KMS-11 (cell line): ENCODE measurements around the gene UBE2D3.

ENCODE experiments used
- H2AFZ ChIP-seq: fragments of 200-600 bp; sonication (generic); 2 replicates; pipeline ENCODE4 v1.6.1; 2016; ENCODE audit warnings: antibody characterized with exemption, mixed run types, low read depth
- H3K27ac ChIP-seq: fragments of 200-600 bp; sonication (generic); 2 replicates; pipeline ENCODE4 v1.6.1; 2016; ENCODE audit warnings: mild to moderate bottlenecking, mixed run types
- H3K27me3 ChIP-seq: fragments of 200-600 bp; sonication (generic); 2 replicates; pipeline ENCODE4 v1.6.1; 2017; ENCODE audit warnings: mild to moderate bottlenecking, low read depth, mixed run types, moderate library complexity; ENCODE audit not compliant: insufficient read depth
- H3K36me3 ChIP-seq: fragments of 200-600 bp; sonication (generic); 2 replicates; pipeline ENCODE4 v1.6.1; 2017; ENCODE audit warnings: mild to moderate bottlenecking, mixed run types; ENCODE audit not compliant: insufficient read depth
- H3K4me1 ChIP-seq: fragments of 200-600 bp; sonication (generic); 2 replicates; pipeline ENCODE4 v1.6.1; 2016; ENCODE audit warnings: mild to moderate bottlenecking, low read depth, mixed run types; ENCODE audit not compliant: poor library complexity, severe bottlenecking
- H3K4me2 ChIP-seq: fragments of 200-600 bp; sonication (generic); 2 replicates; pipeline ENCODE4 v1.7.0; 2016; ENCODE audit warnings: mild to moderate bottlenecking, mixed run types
- H3K4me3 ChIP-seq: fragments of 200-600 bp; sonication (generic); IDR thresholded peaks from 2 replicates; pipeline ENCODE4 v1.6.1; 2017; ENCODE audit warnings: low read depth, low read length, mixed read lengths; ENCODE audit not compliant: insufficient read depth
- H3K79me2 ChIP-seq: fragments of 200-600 bp; sonication (generic); 2 replicates; pipeline ENCODE4 v1.6.1; 2016; ENCODE audit warnings: low read depth, mixed run types; ENCODE audit not compliant: insufficient read depth
- H3K9ac ChIP-seq: fragments of 200-600 bp; sonication (generic); 2 replicates; pipeline ENCODE4 v1.6.1; 2016; ENCODE audit warnings: mild to moderate bottlenecking, mixed run types
- H4K20me1 ChIP-seq: fragments of 200-600 bp; sonication (generic); 2 replicates; pipeline ENCODE4 v1.6.1; 2016; ENCODE audit warnings: mild to moderate bottlenecking, mixed run types; ENCODE audit not compliant: insufficient read depth
- TF ChIP-seq, protein P1 (sequence below): fragments of 200-600 bp; sonication (generic); conservative IDR thresholded peaks from 2 replicates; pipeline ENCODE4 v1.6.1; 2017; ENCODE audit warnings: low read depth, mild to moderate bottlenecking, antibody characterized with exemption, low read length, moderate library complexity, mixed read lengths

The UBE2D3 gene

GRCh38 chr4:102791318-102791835, 36.0 kb downstream of the UBE2D3 start:
- Histone ChIP-seq H2AFZ (no peak overlapping the region), H3K27ac (0 out of 2 replicates have a peak overlapping the region, but pooled peaks have one; percentile 1), H3K79me2 (no peaks in the 10 kb centered on the region), H3K4me1 (peaks cover 81% of the 10 kb centered on the region), H3K4me3 (no peak overlapping the region), H3K36me3 (no peaks in the 10 kb centered on the region), H3K9ac (no peak overlapping the region), H3K27me3 (no peaks in the 10 kb centered on the region), H3K4me2 (0 out of 2 replicates have a peak overlapping the region, but pooled peaks have one; percentile 7), H4K20me1 (no peaks in the 10 kb centered on the region)
- TF ChIP-seq, protein P1, sequence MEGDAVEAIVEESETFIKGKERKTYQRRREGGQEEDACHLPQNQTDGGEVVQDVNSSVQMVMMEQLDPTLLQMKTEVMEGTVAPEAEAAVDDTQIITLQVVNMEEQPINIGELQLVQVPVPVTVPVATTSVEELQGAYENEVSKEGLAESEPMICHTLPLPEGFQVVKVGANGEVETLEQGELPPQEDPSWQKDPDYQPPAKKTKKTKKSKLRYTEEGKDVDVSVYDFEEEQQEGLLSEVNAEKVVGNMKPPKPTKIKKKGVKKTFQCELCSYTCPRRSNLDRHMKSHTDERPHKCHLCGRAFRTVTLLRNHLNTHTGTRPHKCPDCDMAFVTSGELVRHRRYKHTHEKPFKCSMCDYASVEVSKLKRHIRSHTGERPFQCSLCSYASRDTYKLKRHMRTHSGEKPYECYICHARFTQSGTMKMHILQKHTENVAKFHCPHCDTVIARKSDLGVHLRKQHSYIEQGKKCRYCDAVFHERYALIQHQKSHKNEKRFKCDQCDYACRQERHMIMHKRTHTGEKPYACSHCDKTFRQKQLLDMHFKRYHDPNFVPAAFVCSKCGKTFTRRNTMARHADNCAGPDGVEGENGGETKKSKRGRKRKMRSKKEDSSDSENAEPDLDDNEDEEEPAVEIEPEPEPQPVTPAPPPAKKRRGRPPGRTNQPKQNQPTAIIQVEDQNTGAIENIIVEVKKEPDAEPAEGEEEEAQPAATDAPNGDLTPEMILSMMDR = no peak

GRCh38 chr4:102789317-102789717, 38.0 kb downstream of the UBE2D3 start:
- H3K36me3 ChIP-seq = no peaks in the 10 kb centered on the region
- no peak overlapping the region for H3K4me3 ChIP-seq
- H3K4me1 ChIP-seq = peaks cover 65% of the 10 kb centered on the region
- no peaks in the 10 kb centered on the region for H3K27me3 ChIP-seq
- no peak overlapping the region for H2AFZ ChIP-seq
- H3K9ac ChIP-seq = no peak overlapping the region
- peak overlapping the region; percentile 30; the same call in 1 of the 2 replicates for H3K4me2 ChIP-seq
- H3K27ac ChIP-seq = peak overlapping the region; percentile 31; the same call in 1 of the 2 replicates
- TF ChIP-seq, protein P1 = no peak
- H3K79me2 ChIP-seq = no peaks in the 10 kb centered on the region
- no peaks in the 10 kb centered on the region for H4K20me1 ChIP-seq

DNA sequence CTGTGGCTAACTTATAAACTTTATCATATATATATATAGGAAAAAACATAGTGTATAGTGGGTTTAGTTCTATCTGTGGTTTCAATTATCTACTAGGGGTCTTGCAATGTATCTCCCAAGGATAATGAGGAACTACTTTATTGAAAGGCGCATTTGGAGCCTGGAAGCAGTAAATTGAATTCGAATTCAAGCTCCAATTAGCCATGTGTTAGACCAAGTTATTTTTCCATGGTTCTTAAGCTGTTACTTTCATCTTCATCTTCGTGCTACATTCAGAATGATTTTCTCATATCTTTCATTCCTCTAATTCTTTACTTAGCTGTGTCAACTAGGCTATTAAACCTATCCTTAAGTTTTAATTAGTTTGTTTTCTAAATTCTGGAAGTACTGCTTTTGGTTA, 39.4 kb downstream of the UBE2D3 start:
- Histone ChIP-seq H2AFZ (no peak overlapping the region), H3K27me3 (no peaks in the 10 kb centered on the region), H4K20me1 (no peaks in the 10 kb centered on the region), H3K4me1 (peaks cover 54% of the 10 kb centered on the region), H3K27ac (no peak overlapping the region), H3K36me3 (no peaks in the 10 kb centered on the region), H3K4me3 (no peak overlapping the region), H3K9ac (no peak overlapping the region), H3K4me2 (no peak overlapping the region), H3K79me2 (no peaks in the 10 kb centered on the region)
- TF ChIP-seq, protein P1 = no peak

GRCh38 chr4:102787096-102787881, 40.1 kb downstream of the UBE2D3 start:
- no peaks in the 10 kb centered on the region for H3K36me3 ChIP-seq
- H3K4me2 ChIP-seq = no peak overlapping the region
- H3K27ac ChIP-seq = no peak overlapping the region
- no peak overlapping the region for H2AFZ ChIP-seq
- no peak overlapping the region for H3K4me3 ChIP-seq
- H3K27me3 ChIP-seq = no peaks in the 10 kb centered on the region
- no peak overlapping the region for H3K9ac ChIP-seq
- no peaks in the 10 kb centered on the region for H3K79me2 ChIP-seq
- no peaks in the 10 kb centered on the region for H4K20me1 ChIP-seq
- TF ChIP-seq, protein P1 = no peak
- peaks cover 54% of the 10 kb centered on the region for H3K4me1 ChIP-seq
